Ureter (tissue), 1 donor: ENCODE data around the gene FBLN2. TPM values are rescaled to one million over a fixed set of nuclear protein-coding genes. Genes with fewer than 3 reads are reported as not detected.

Experiments used
- DNase-seq: peaks from one replicate; pipeline ENCODE4 v3.0.0-alpha.2; 2020; ENCODE audit warnings: low spot score
- total RNA-seq: library from RNA; stranded (reverse); gene quantifications from one replicate; pipeline ENCODE4 v1.2.4, GENCODE V29; 2023
- donor health status: DM: yes; HTN: yes; CAD: no.

FBLN2 gene
- total RNA-seq, 1 donor from 2014 or later: 42.7 TPM

GRCh38 chr3:13532085-13532484, 16.8 kb upstream of the FBLN2 start:
- DNase-seq: no peak

GRCh38 chr3:13532631-13533030, 16.3 kb upstream of the FBLN2 start:
- no peak for DNase-seq

GRCh38 chr3:13533885-13534301, 15.0 kb upstream of the FBLN2 start:
- no peak for DNase-seq

GRCh38 chr3:13535526-13535875, 13.4 kb upstream of the FBLN2 start:
- DNase-seq: no peak

- no peak for DNase-seq
Observed at GRCh38 chr3:13535905-13536304, 13.0 kb upstream of the FBLN2 start.

GRCh38 chr3:13536432-13536831, 12.5 kb upstream of the FBLN2 start:
- DNase-seq: no peak

- no peak for DNase-seq
Observed at GRCh38 chr3:13536832-13537231, 12.1 kb upstream of the FBLN2 start.

- no peak for DNase-seq
Observed at GRCh38 chr3:13537244-13537908, 11.5 kb upstream of the FBLN2 start.

- DNase-seq: peak; percentile 67
Observed at GRCh38 chr3:13537909-13538296, 11.0 kb upstream of the FBLN2 start.

GRCh38 chr3:13538520-13539291, 10.2 kb upstream of the FBLN2 start:
- no peak for DNase-seq

GRCh38 chr3:13539292-13539638, 9.7 kb upstream of the FBLN2 start:
- no peak for DNase-seq

- DNase-seq: no peak
Observed at GRCh38 chr3:13539671-13540070, 9.3 kb upstream of the FBLN2 start.

- no peak for DNase-seq
Observed at GRCh38 chr3:13540297-13540995, 8.5 kb upstream of the FBLN2 start.

GRCh38 chr3:13541691-13542090, 7.2 kb upstream of the FBLN2 start:
- DNase-seq: no peak

GRCh38 chr3:13542142-13542541, 6.8 kb upstream of the FBLN2 start:
- DNase-seq: no peak

- peak; percentile 71 for DNase-seq
Observed at GRCh38 chr3:13543253-13543652, 5.7 kb upstream of the FBLN2 start.

- no peak for DNase-seq
Observed at GRCh38 chr3:13544293-13544831, 4.6 kb upstream of the FBLN2 start.

GRCh38 chr3:13544951-13545651, 3.8 kb upstream of the FBLN2 start:
- no peak for DNase-seq

- DNase-seq: no peak
Observed at GRCh38 chr3:13545952-13546454, 2.9 kb upstream of the FBLN2 start.

- DNase-seq: no peak
Observed at GRCh38 chr3:13546667-13547171, 2.2 kb upstream of the FBLN2 start.

- DNase-seq: peak; percentile 62
Observed at GRCh38 chr3:13547591-13548371, 1.1 kb upstream of the FBLN2 start.
